ENCODE data around the gene FAM174B. TPM values are rescaled to one million over a fixed set of nuclear protein-coding genes. Genes with fewer than 3 reads are reported as not detected.

The FAM174B gene
- total RNA-seq, 1 donor, result 5.1 TPM

- no peaks in the 10 kb centered on the region for H4K20me1 ChIP-seq (ENCODE audit: insufficient read depth, low read length)
- no peak overlapping the region for H3K4me2 ChIP-seq (ENCODE audit: insufficient read depth, low read length)
- H3K27me3 ChIP-seq (ENCODE audit: insufficient read depth, low read length), result no peaks in the 10 kb centered on the region
- TF ChIP-seq, protein P1, sequence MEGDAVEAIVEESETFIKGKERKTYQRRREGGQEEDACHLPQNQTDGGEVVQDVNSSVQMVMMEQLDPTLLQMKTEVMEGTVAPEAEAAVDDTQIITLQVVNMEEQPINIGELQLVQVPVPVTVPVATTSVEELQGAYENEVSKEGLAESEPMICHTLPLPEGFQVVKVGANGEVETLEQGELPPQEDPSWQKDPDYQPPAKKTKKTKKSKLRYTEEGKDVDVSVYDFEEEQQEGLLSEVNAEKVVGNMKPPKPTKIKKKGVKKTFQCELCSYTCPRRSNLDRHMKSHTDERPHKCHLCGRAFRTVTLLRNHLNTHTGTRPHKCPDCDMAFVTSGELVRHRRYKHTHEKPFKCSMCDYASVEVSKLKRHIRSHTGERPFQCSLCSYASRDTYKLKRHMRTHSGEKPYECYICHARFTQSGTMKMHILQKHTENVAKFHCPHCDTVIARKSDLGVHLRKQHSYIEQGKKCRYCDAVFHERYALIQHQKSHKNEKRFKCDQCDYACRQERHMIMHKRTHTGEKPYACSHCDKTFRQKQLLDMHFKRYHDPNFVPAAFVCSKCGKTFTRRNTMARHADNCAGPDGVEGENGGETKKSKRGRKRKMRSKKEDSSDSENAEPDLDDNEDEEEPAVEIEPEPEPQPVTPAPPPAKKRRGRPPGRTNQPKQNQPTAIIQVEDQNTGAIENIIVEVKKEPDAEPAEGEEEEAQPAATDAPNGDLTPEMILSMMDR (IDR thresholded peaks at IDR 0.05; ENCODE audit: extremely low read depth, low read depth, low read length), result no peak
- no peak overlapping the region for H3K4me3 ChIP-seq (ENCODE audit: insufficient read depth, low read length)
- no peak overlapping the region for H2AFZ ChIP-seq (ENCODE audit: low read length)
- no peaks in the 10 kb centered on the region for H3K4me1 ChIP-seq (ENCODE audit: insufficient read depth, low read length)
- H3K36me3 ChIP-seq (ENCODE audit: insufficient read depth, low read length), result no peaks in the 10 kb centered on the region
- no peaks in the 10 kb centered on the region for H3K79me2 ChIP-seq (ENCODE audit: insufficient read depth, low read length)
- H3K9me3 ChIP-seq (ENCODE audit: low read depth, low read length), result no peaks in the 10 kb centered on the region
- DNase-seq (ENCODE audit: insufficient read length, low spot score, missing footprints), result no peak
- no peak overlapping the region for H3K27ac ChIP-seq (ENCODE audit: low read depth, low read length)
Observed at GRCh38 chr15:92663250-92663951, 7.8 kb upstream of the FAM174B start.

- no peak for DNase-seq (ENCODE audit: insufficient read length, low spot score, missing footprints)
- H3K4me2 ChIP-seq (ENCODE audit: insufficient read depth, low read length), result no peak overlapping the region
- H3K27me3 ChIP-seq (ENCODE audit: insufficient read depth, low read length), result no peaks in the 10 kb centered on the region
- TF ChIP-seq, protein P1 (IDR thresholded peaks at IDR 0.05; ENCODE audit: extremely low read depth, low read depth, low read length), result no peak
- H3K27ac ChIP-seq (ENCODE audit: low read depth, low read length), result no peak overlapping the region
- no peak overlapping the region for H3K4me3 ChIP-seq (ENCODE audit: insufficient read depth, low read length)
- H3K9me3 ChIP-seq (ENCODE audit: low read depth, low read length), result no peaks in the 10 kb centered on the region
- no peaks in the 10 kb centered on the region for H3K4me1 ChIP-seq (ENCODE audit: insufficient read depth, low read length)
- H4K20me1 ChIP-seq (ENCODE audit: insufficient read depth, low read length), result no peaks in the 10 kb centered on the region
- no peak overlapping the region for H2AFZ ChIP-seq (ENCODE audit: low read length)
- H3K36me3 ChIP-seq (ENCODE audit: insufficient read depth, low read length), result no peaks in the 10 kb centered on the region
- H3K79me2 ChIP-seq (ENCODE audit: insufficient read depth, low read length), result no peaks in the 10 kb centered on the region
Observed at GRCh38 chr15:92662762-92663161, 7.2 kb upstream of the FAM174B start.

GRCh38 chr15:92661956-92662355 lies 6.4 kb upstream of the FAM174B start:
- Histone ChIP-seq H3K4me1 (ENCODE audit: insufficient read depth, low read length) (no peaks in the 10 kb centered on the region), H3K79me2 (ENCODE audit: insufficient read depth, low read length) (no peaks in the 10 kb centered on the region), H3K27ac (ENCODE audit: low read depth, low read length) (no peak overlapping the region), H3K36me3 (ENCODE audit: insufficient read depth, low read length) (no peaks in the 10 kb centered on the region), H3K4me3 (ENCODE audit: insufficient read depth, low read length) (no peak overlapping the region), H3K27me3 (ENCODE audit: insufficient read depth, low read length) (peaks cover 2% of the 10 kb centered on the region), H3K9me3 (ENCODE audit: low read depth, low read length) (no peaks in the 10 kb centered on the region), H4K20me1 (ENCODE audit: insufficient read depth, low read length) (no peaks in the 10 kb centered on the region), H2AFZ (ENCODE audit: low read length) (no peak overlapping the region), H3K4me2 (ENCODE audit: insufficient read depth, low read length) (no peak overlapping the region)
- TF ChIP-seq, protein P1 (IDR thresholded peaks at IDR 0.05; ENCODE audit: extremely low read depth, low read depth, low read length), result no peak
- DNase-seq (ENCODE audit: insufficient read length, low spot score, missing footprints), result no peak

GRCh38 chr15:92661069-92661468 lies 5.5 kb upstream of the FAM174B start:
- no peak for DNase-seq (ENCODE audit: insufficient read length, low spot score, missing footprints)
- Histone ChIP-seq H3K4me3 (ENCODE audit: insufficient read depth, low read length) (no peak overlapping the region), H3K9me3 (ENCODE audit: low read depth, low read length) (no peaks in the 10 kb centered on the region)

More at GRCh38 chr15:92661069-92661468, 5.5 kb upstream of the FAM174B start:
- no peaks in the 10 kb centered on the region for H4K20me1 ChIP-seq (ENCODE audit: insufficient read depth, low read length)
- TF ChIP-seq, protein P1 (IDR thresholded peaks at IDR 0.05; ENCODE audit: extremely low read depth, low read depth, low read length), result no peak
- no peak overlapping the region for H3K27ac ChIP-seq (ENCODE audit: low read depth, low read length)
- no peaks in the 10 kb centered on the region for H3K36me3 ChIP-seq (ENCODE audit: insufficient read depth, low read length)
- no peak overlapping the region for H2AFZ ChIP-seq (ENCODE audit: low read length)
- H3K27me3 ChIP-seq (ENCODE audit: insufficient read depth, low read length), result peaks cover 9% of the 10 kb centered on the region
- no peaks in the 10 kb centered on the region for H3K4me1 ChIP-seq (ENCODE audit: insufficient read depth, low read length)
- H3K4me2 ChIP-seq (ENCODE audit: insufficient read depth, low read length), result no peak overlapping the region
- H3K79me2 ChIP-seq (ENCODE audit: insufficient read depth, low read length), result no peaks in the 10 kb centered on the region

Data from osteoblast (primary cell).